ENCODE measurements around the gene NTRK1.

GRCh38 chr1:156921053-156921529 is 60.4 kb downstream of the NTRK1 start:
- no peak for TF ChIP-seq POLR2A (IDR thresholded peaks at IDR 0.05)
- no peak for TF ChIP-seq CTCF (IDR thresholded peaks at IDR 0.05)

Data from breast epithelium (tissue), 3 donors.